Measurements from ENCODE around the gene C1orf226.

C1orf226 gene

DNA sequence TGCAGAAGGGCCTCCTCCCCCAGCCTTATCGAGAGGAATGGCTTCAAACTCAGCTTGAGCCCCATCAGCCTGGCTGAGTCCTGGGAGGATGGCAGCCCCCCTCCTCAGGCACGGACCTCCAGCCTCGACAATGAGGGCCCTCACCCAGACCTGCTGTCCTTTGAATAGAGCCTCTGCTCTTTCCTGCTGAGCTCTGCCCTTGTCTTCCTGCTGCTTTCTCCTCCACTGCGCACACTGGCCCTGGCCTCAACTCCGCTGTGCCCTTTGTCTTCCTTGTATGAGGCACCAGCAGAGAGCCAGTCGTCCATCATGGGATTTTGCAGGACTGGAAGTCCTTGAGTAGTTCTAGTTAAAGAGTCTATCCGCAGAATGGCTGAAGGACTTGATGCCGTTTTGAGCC is 2.0 kb downstream of the C1orf226 start:
- H3K4me1 ChIP-seq (ENCODE audit: insufficient read depth, low read length) = no peaks in the 10 kb centered on the region
- no peak overlapping the region for H3K27ac ChIP-seq (ENCODE audit: low read length)
- H3K27me3 ChIP-seq (ENCODE audit: insufficient read depth, low read length, poor library complexity) = peaks cover 3% of the 10 kb centered on the region
- H3K4me2 ChIP-seq (ENCODE audit: insufficient read depth, low read length) = no peak overlapping the region
- no peak for TF ChIP-seq EZH2 (IDR thresholded peaks at IDR 0.05; ENCODE audit: borderline replicate concordance, low read depth, low read length, severe bottlenecking)
- TF ChIP-seq, protein P1, sequence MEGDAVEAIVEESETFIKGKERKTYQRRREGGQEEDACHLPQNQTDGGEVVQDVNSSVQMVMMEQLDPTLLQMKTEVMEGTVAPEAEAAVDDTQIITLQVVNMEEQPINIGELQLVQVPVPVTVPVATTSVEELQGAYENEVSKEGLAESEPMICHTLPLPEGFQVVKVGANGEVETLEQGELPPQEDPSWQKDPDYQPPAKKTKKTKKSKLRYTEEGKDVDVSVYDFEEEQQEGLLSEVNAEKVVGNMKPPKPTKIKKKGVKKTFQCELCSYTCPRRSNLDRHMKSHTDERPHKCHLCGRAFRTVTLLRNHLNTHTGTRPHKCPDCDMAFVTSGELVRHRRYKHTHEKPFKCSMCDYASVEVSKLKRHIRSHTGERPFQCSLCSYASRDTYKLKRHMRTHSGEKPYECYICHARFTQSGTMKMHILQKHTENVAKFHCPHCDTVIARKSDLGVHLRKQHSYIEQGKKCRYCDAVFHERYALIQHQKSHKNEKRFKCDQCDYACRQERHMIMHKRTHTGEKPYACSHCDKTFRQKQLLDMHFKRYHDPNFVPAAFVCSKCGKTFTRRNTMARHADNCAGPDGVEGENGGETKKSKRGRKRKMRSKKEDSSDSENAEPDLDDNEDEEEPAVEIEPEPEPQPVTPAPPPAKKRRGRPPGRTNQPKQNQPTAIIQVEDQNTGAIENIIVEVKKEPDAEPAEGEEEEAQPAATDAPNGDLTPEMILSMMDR (IDR thresholded peaks at IDR 0.05; ENCODE audit: borderline replicate concordance, extremely low read depth, low read length, poor library complexity, severe bottlenecking) = no peak
- H3K9me3 ChIP-seq (ENCODE audit: insufficient read depth, low read length, severe bottlenecking) = no peaks in the 10 kb centered on the region
- no peaks in the 10 kb centered on the region for H3K36me3 ChIP-seq (ENCODE audit: insufficient read depth, low read length)
- no peaks in the 10 kb centered on the region for H3K79me2 ChIP-seq (ENCODE audit: insufficient read depth, low read length)
- ATAC-seq (ENCODE audit: insufficient read depth, low read depth) = no peak
- no peak overlapping the region for H3K9ac ChIP-seq (ENCODE audit: low read depth, low read length)
- no peak for DNase-seq
- no peak overlapping the region for H3K4me3 ChIP-seq (ENCODE audit: low read depth in 1 of 2, low read length in 2 of 2)
- H4K20me1 ChIP-seq (ENCODE audit: insufficient read depth, low read length) = no peaks in the 10 kb centered on the region
- H2AFZ ChIP-seq (ENCODE audit: low read depth, low read length) = no peak overlapping the region

- no peak for TF ChIP-seq EZH2 (IDR thresholded peaks at IDR 0.05; ENCODE audit: borderline replicate concordance, low read depth, low read length, severe bottlenecking)
- TF ChIP-seq, protein P1 (IDR thresholded peaks at IDR 0.05; ENCODE audit: borderline replicate concordance, extremely low read depth, low read length, poor library complexity, severe bottlenecking) = no peak
- H3K4me1 ChIP-seq (ENCODE audit: insufficient read depth, low read length) = no peaks in the 10 kb centered on the region
These were observed 2.6 kb downstream of the C1orf226 start for GRCh38 chr1:162384116-162384515.

GRCh38 chr1:162384601-162385279 is 3.2 kb downstream of the C1orf226 start:
- Histone ChIP-seq H2AFZ (ENCODE audit: low read depth, low read length) (no peak overlapping the region), H3K9ac (ENCODE audit: low read depth, low read length) (no peak overlapping the region), H3K79me2 (ENCODE audit: insufficient read depth, low read length) (no peaks in the 10 kb centered on the region), H3K4me3 (ENCODE audit: low read depth in 1 of 2, low read length in 2 of 2) (no peak overlapping the region), H3K4me2 (ENCODE audit: insufficient read depth, low read length) (no peak overlapping the region), H3K27ac (ENCODE audit: low read length) (no peak overlapping the region), H3K27me3 (ENCODE audit: insufficient read depth, low read length, poor library complexity) (peaks cover 12% of the 10 kb centered on the region), H3K36me3 (ENCODE audit: insufficient read depth, low read length) (no peaks in the 10 kb centered on the region), H4K20me1 (ENCODE audit: insufficient read depth, low read length) (no peaks in the 10 kb centered on the region), H3K9me3 (ENCODE audit: insufficient read depth, low read length, severe bottlenecking) (no peaks in the 10 kb centered on the region), H3K4me1 (ENCODE audit: insufficient read depth, low read length) (no peaks in the 10 kb centered on the region)
- no peak for ATAC-seq (ENCODE audit: insufficient read depth, low read depth)
- no peak for DNase-seq
- TF ChIP-seq, protein P1 (IDR thresholded peaks at IDR 0.05; ENCODE audit: borderline replicate concordance, extremely low read depth, low read length, poor library complexity, severe bottlenecking) = no peak
- TF ChIP-seq EZH2 (IDR thresholded peaks at IDR 0.05; ENCODE audit: borderline replicate concordance, low read depth, low read length, severe bottlenecking) = no peak

More at GRCh38 chr1:162384116-162384515, 2.6 kb downstream of the C1orf226 start:
- H2AFZ ChIP-seq (ENCODE audit: low read depth, low read length) = no peak overlapping the region
- no peaks in the 10 kb centered on the region for H3K79me2 ChIP-seq (ENCODE audit: insufficient read depth, low read length)
- no peaks in the 10 kb centered on the region for H3K9me3 ChIP-seq (ENCODE audit: insufficient read depth, low read length, severe bottlenecking)
- H3K9ac ChIP-seq (ENCODE audit: low read depth, low read length) = no peak overlapping the region
- no peak overlapping the region for H3K4me2 ChIP-seq (ENCODE audit: insufficient read depth, low read length)
- peaks cover 6% of the 10 kb centered on the region for H3K27me3 ChIP-seq (ENCODE audit: insufficient read depth, low read length, poor library complexity)
- ATAC-seq (ENCODE audit: insufficient read depth, low read depth) (no peak), DNase-seq (no peak)
- no peak overlapping the region for H3K4me3 ChIP-seq (ENCODE audit: low read depth in 1 of 2, low read length in 2 of 2)
- H3K27ac ChIP-seq (ENCODE audit: low read length) = no peak overlapping the region
- no peaks in the 10 kb centered on the region for H3K36me3 ChIP-seq (ENCODE audit: insufficient read depth, low read length)
- H4K20me1 ChIP-seq (ENCODE audit: insufficient read depth, low read length) = no peaks in the 10 kb centered on the region
